WTC11 (cell line): ENCODE results near the gene RIN3. TPM values are rescaled to one million over a fixed set of nuclear protein-coding genes. Genes with fewer than 3 reads are reported as not detected.

Experiments
- ATAC-seq: fragments of 200-7000 bp; cut with Tn5 transposase; 2 replicates; pipeline ENCODE4 v1.10.0; 2021; ENCODE audit warnings: mild to moderate bottlenecking, moderate library complexity
- CTCF ChIA-PET: fragments of 300-600 bp; sonication (Branson Sonifier 250); formaldehyde crosslinking; loops from one replicate; lab custom pipeline; 2021; ENCODE audit warnings: antibody characterized with exemption; lab: Charles Lee
- POLR2A ChIA-PET: fragments of 350-600 bp; sonication (Branson Sonifier 250); formaldehyde crosslinking; loops from one replicate; lab custom pipeline; 2021; ENCODE audit warnings: antibody characterized with exemption; lab: Charles Lee
- DNase-seq: peaks from one replicate; pipeline ENCODE4 v3.0.0; 2021; ENCODE audit warnings: low spot score
- H3K27ac Mint-ChIP-seq: 2 replicates; pipeline ENCODE4 v1.8.0; 2021; ENCODE audit warnings: mixed read lengths
- H3K27me3 Mint-ChIP-seq: 2 replicates; pipeline ENCODE4 v1.8.0; 2021; ENCODE audit warnings: low read depth, mild to moderate bottlenecking, moderate library complexity, mixed read lengths
- H3K36me3 Mint-ChIP-seq: 2 replicates; pipeline ENCODE4 v1.8.0; 2021; ENCODE audit warnings: mixed read lengths
- H3K4me1 Mint-ChIP-seq: 2 replicates; pipeline ENCODE4 v1.8.0; 2022; ENCODE audit warnings: mixed read lengths
- H3K4me3 Mint-ChIP-seq: 2 replicates; pipeline ENCODE4 v1.8.0; 2021; ENCODE audit warnings: mild to moderate bottlenecking, moderate library complexity, mixed read lengths
- H3K9me3 Mint-ChIP-seq: 2 replicates; pipeline ENCODE4 v1.8.0; 2021; ENCODE audit warnings: mixed read lengths
- ARID4B ChIP-seq: sonication (generic); formaldehyde crosslinking; IDR thresholded peaks from 2 replicates; pipeline ENCODE4 v1.8.0; 2023; ENCODE audit warnings: missing genetic modification reagents, mild to moderate bottlenecking, borderline replicate concordance
- CREM ChIP-seq: sonication (generic); formaldehyde crosslinking; IDR thresholded peaks from 2 replicates; pipeline ENCODE4 v1.8.1; 2022; ENCODE audit warnings: mild to moderate bottlenecking, missing genetic modification reagents, moderate library complexity
- ETV6 ChIP-seq: sonication (generic); formaldehyde crosslinking; IDR thresholded peaks from 2 replicates; pipeline ENCODE4 v1.8.1; 2022; ENCODE audit warnings: mild to moderate bottlenecking, missing genetic modification reagents
- HMGA2 ChIP-seq: fragments of 250-450 bp; sonication (Bioruptor Pico); IDR thresholded peaks from 2 replicates; pipeline ENCODE4 v1.4.0; 2021; ENCODE audit warnings: mild to moderate bottlenecking, moderate library complexity
- JAZF1 ChIP-seq: fragments of 250-450 bp; sonication (Bioruptor Pico); IDR thresholded peaks from 2 replicates; pipeline ENCODE4 v1.9.0; 2021; ENCODE audit warnings: moderate library complexity, mild to moderate bottlenecking, inconsistent platforms
- MXD4 ChIP-seq: fragments of 250-450 bp; sonication (Bioruptor Pico); IDR thresholded peaks from 2 replicates; pipeline ENCODE4 v1.8.0; 2021; ENCODE audit warnings: mild to moderate bottlenecking, moderate library complexity, borderline replicate concordance
- NR1H2 ChIP-seq: sonication (generic); formaldehyde crosslinking; IDR thresholded peaks from 2 replicates; pipeline ENCODE4 v1.9.0; 2021; ENCODE audit warnings: mild to moderate bottlenecking, moderate library complexity, missing genetic modification reagents
- PRDM15 ChIP-seq: sonication (generic); formaldehyde crosslinking; IDR thresholded peaks from 2 replicates; pipeline ENCODE4 v1.8.0; 2022; ENCODE audit warnings: missing genetic modification reagents
- PREB ChIP-seq: sonication (generic); formaldehyde crosslinking; IDR thresholded peaks from 2 replicates; pipeline ENCODE4 v1.8.1; 2022; ENCODE audit warnings: mild to moderate bottlenecking, missing genetic modification reagents, moderate library complexity, borderline replicate concordance
- RELA ChIP-seq: sonication (generic); formaldehyde crosslinking; IDR thresholded peaks from 2 replicates; pipeline ENCODE4 v1.8.1; 2022; ENCODE audit warnings: missing genetic modification reagents, mild to moderate bottlenecking, borderline replicate concordance
- SP1 ChIP-seq: sonication (generic); formaldehyde crosslinking; conservative IDR thresholded peaks from 2 replicates; pipeline ENCODE4 v1.8.1; 2022; ENCODE audit warnings: missing genetic modification reagents
- TCF7 ChIP-seq: sonication (generic); formaldehyde crosslinking; IDR thresholded peaks from 2 replicates; pipeline ENCODE4 v1.8.0; 2022; ENCODE audit warnings: mild to moderate bottlenecking, low read depth, missing genetic modification reagents, moderate library complexity
- ZMAT4 ChIP-seq: fragments of 250-450 bp; sonication (Bioruptor Pico); IDR thresholded peaks from 2 replicates; pipeline ENCODE4 v1.9.0; 2021; ENCODE audit warnings: mild to moderate bottlenecking
- ZNF263 ChIP-seq: sonication (generic); formaldehyde crosslinking; IDR thresholded peaks from 2 replicates; pipeline ENCODE4 v1.8.1; 2022; ENCODE audit warnings: low read depth, mild to moderate bottlenecking, moderate library complexity, missing genetic modification reagents
- ZNF416 ChIP-seq: fragments of 250-450 bp; sonication (Bioruptor Pico); IDR thresholded peaks from 2 replicates; pipeline ENCODE4 v1.9.0; 2021; ENCODE audit warnings: mild to moderate bottlenecking, inconsistent platforms
- total RNA-seq: library from RNA; stranded (reverse); gene quantifications from 3 replicates; pipeline ENCODE4 v1.2.3, GENCODE V29; 2021
- TF ChIP-seq, protein P1 (sequence below): sonication (generic); formaldehyde crosslinking; IDR thresholded peaks from 2 replicates; pipeline ENCODE4 v1.8.1; 2022; ENCODE audit warnings: low read depth, missing genetic modification reagents, borderline replicate concordance
- TF ChIP-seq, protein P2 (sequence below): fragments of 250-450 bp; sonication (Bioruptor Pico); IDR thresholded peaks from 2 replicates; pipeline ENCODE4 v2.1.2; 2022; ENCODE audit warnings: mild to moderate bottlenecking, moderate library complexity
- TF ChIP-seq, protein P3 (sequence below): sonication (generic); formaldehyde crosslinking; conservative IDR thresholded peaks from 2 replicates; pipeline ENCODE4 v1.8.1; 2023; ENCODE audit warnings: mild to moderate bottlenecking, low read depth, missing genetic modification reagents, moderate library complexity

The RIN3 gene
- total RNA-seq, 1 experiment from 2014 or later = 3.3 TPM

DNA sequence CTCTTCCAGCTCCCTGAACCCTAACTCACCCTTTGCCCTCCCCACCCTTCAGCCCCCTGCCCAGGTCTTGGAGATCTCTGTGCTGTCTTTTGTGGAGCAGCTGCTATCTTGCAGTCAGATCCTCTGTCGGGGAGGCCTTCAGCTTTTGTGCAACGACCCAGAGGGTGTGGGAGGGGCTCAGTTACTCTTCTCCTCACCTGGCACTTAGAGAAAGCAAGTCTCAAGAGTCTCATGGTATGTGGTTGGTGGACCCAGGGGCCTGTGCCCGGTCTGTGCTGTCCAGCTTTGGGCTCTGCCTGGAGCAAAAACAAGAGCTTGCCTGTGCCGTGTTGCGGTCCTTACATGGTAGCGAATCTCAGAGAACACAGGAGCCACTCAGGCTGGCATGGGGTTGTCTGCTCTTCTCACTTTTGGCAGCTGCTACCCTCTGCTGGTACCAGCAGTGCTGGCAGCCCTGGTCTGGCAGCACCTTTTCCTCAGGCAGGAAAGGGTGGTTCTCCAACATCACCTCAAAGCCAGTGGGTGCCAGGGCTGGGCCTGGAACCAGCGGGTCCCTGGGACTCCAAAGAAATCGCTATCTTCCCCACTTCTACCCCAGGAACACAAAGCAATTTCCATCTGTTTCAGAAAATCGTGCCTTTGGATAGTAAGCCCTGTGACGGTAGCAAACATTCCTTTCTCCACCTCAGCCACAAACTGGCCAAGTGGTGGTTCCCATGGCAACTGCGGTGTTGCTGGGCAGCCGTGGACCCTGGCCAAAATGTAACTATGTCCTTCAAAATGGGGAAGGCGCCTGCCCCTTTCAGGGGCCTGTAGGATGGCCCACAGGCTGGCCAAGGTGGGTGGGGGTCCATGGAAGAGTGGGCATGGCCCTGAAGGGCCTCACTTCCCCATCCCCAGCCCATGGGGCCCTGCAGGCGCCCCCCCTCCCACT is 90.0 kb downstream of the RIN3 start:
- Mint-ChIP-seq H3K4me3 (no peak overlapping the region), H3K27me3 (no peaks in the 10 kb centered on the region; the same call in 1 of the 2 replicates), H3K27ac (no peak overlapping the region), H3K36me3 (no peaks in the 10 kb centered on the region), H3K9me3 (peaks cover 10% of the 10 kb centered on the region), H3K4me1 (no peaks in the 10 kb centered on the region)
- POLR2A ChIA-PET = no interaction called here
- ATAC-seq = no peak
- CTCF ChIA-PET = interaction anchor here (1.4 to 2.2 kb wide), 3 partner anchors 10 to 77 kb away, joined by 3 to 13 read pairs (median 5); no protein-coding TSS in a partner anchor
- DNase-seq = no peak
- TF ChIP-seq ZNF263 = no peak
- TF ChIP-seq PREB (CRISPR knock-in tag) = no peak
- TF ChIP-seq HMGA2 (CRISPR knock-in tag) = no peak
- TF ChIP-seq PRDM15 (CRISPR knock-in tag) = no peak
- no peak for TF ChIP-seq SP1
- TF ChIP-seq ARID4B = no peak
- no peak for TF ChIP-seq RELA (CRISPR knock-in tag)
- TF ChIP-seq ZMAT4 (CRISPR knock-in tag) = no peak
- TF ChIP-seq, protein P1, sequence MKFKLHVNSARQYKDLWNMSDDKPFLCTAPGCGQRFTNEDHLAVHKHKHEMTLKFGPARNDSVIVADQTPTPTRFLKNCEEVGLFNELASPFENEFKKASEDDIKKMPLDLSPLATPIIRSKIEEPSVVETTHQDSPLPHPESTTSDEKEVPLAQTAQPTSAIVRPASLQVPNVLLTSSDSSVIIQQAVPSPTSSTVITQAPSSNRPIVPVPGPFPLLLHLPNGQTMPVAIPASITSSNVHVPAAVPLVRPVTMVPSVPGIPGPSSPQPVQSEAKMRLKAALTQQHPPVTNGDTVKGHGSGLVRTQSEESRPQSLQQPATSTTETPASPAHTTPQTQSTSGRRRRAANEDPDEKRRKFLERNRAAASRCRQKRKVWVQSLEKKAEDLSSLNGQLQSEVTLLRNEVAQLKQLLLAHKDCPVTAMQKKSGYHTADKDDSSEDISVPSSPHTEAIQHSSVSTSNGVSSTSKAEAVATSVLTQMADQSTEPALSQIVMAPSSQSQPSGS (CRISPR knock-in tag) = no peak
- no peak for TF ChIP-seq NR1H2 (CRISPR knock-in tag)
- TF ChIP-seq, protein P2, sequence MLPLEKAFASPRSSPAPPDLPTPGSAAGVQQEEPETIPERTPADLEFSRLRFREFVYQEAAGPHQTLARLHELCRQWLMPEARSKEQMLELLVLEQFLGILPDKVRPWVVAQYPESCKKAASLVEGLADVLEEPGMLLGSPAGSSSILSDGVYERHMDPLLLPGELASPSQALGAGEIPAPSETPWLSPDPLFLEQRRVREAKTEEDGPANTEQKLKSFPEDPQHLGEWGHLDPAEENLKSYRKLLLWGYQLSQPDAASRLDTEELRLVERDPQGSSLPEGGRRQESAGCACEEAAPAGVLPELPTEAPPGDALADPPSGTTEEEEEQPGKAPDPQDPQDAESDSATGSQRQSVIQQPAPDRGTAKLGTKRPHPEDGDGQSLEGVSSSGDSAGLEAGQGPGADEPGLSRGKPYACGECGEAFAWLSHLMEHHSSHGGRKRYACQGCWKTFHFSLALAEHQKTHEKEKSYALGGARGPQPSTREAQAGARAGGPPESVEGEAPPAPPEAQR (CRISPR knock-in tag) = no peak
- TF ChIP-seq MXD4 = no peak
- TF ChIP-seq ETV6 (CRISPR knock-in tag) = no peak
- TF ChIP-seq ZNF416 = no peak
- TF ChIP-seq, protein P3, sequence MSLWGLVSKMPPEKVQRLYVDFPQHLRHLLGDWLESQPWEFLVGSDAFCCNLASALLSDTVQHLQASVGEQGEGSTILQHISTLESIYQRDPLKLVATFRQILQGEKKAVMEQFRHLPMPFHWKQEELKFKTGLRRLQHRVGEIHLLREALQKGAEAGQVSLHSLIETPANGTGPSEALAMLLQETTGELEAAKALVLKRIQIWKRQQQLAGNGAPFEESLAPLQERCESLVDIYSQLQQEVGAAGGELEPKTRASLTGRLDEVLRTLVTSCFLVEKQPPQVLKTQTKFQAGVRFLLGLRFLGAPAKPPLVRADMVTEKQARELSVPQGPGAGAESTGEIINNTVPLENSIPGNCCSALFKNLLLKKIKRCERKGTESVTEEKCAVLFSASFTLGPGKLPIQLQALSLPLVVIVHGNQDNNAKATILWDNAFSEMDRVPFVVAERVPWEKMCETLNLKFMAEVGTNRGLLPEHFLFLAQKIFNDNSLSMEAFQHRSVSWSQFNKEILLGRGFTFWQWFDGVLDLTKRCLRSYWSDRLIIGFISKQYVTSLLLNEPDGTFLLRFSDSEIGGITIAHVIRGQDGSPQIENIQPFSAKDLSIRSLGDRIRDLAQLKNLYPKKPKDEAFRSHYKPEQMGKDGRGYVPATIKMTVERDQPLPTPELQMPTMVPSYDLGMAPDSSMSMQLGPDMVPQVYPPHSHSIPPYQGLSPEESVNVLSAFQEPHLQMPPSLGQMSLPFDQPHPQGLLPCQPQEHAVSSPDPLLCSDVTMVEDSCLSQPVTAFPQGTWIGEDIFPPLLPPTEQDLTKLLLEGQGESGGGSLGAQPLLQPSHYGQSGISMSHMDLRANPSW = no peak
- TF ChIP-seq CREM = no peak
- TF ChIP-seq TCF7 = no peak
- no peak for TF ChIP-seq JAZF1
